AG20443 (cell line): ENCODE data around the gene RDH13.
"Not testable (repeated sequence)": the region's sequence is repeated elsewhere in the genome, so short reads cannot be mapped to it uniquely, and the experiment has no call there.

ENCODE experiments used
- DNase-seq: peaks from one replicate; pipeline ENCODE4 v3.0.0; 2012; ENCODE audit warnings: low spot score, mixed read lengths

The RDH13 gene

GRCh38 chr19:55062735-55063491, at the start of gene RDH13:
RDH13 (minus strand) TSS chr19:55063148; CDS start chr19:55063032, 116 bp downstream.
- peak; percentile 99 for DNase-seq

- DNase-seq = no peak
Measured at GRCh38 chr19:55112246-55112776, 49.4 kb upstream of the RDH13 start.

- DNase-seq = no peak
Measured at GRCh38 chr19:55111238-55111831, 48.4 kb upstream of the RDH13 start.

GRCh38 chr19:55109527-55110291, 46.8 kb upstream of the RDH13 start:
- DNase-seq = no peak

- not testable (repeated sequence) for DNase-seq
Measured at GRCh38 chr19:55107252-55107651, 44.3 kb upstream of the RDH13 start.

GRCh38 chr19:55106591-55106990, 43.6 kb upstream of the RDH13 start:
- no peak for DNase-seq

- DNase-seq = no peak
Measured at GRCh38 chr19:55105237-55105636, 42.3 kb upstream of the RDH13 start.

GRCh38 chr19:55103190-55103589, 40.2 kb upstream of the RDH13 start:
- no peak for DNase-seq

GRCh38 chr19:55101261-55101660, 38.3 kb upstream of the RDH13 start:
- DNase-seq = no peak

GRCh38 chr19:55099557-55100506, 36.9 kb upstream of the RDH13 start:
- no peak for DNase-seq

- no peak for DNase-seq
Measured at GRCh38 chr19:55098716-55099556, 36.0 kb upstream of the RDH13 start.

GRCh38 chr19:55097864-55098715, 35.1 kb upstream of the RDH13 start:
- DNase-seq = no peak

- DNase-seq = no peak
Measured at GRCh38 chr19:55096061-55096701, 33.2 kb upstream of the RDH13 start.

GRCh38 chr19:55095260-55096060, 32.5 kb upstream of the RDH13 start:
- DNase-seq = no peak

- DNase-seq = no peak
Measured at GRCh38 chr19:55094456-55095259, 31.7 kb upstream of the RDH13 start.

- no peak for DNase-seq
Measured at GRCh38 chr19:55092423-55093318, 29.7 kb upstream of the RDH13 start.
